ENCODE results near the gene ADRA2C. TPM values are rescaled to one million over a fixed set of nuclear protein-coding genes. Genes with fewer than 3 reads are reported as not detected.
A peak's percentile ranks its signal among the peaks of the same experiment; 100 is the strongest.

ADRA2C gene
- total and polyA plus RNA-seq, 4 donors: 9.6 to 72.2 (median 42.7) TPM

DNA sequence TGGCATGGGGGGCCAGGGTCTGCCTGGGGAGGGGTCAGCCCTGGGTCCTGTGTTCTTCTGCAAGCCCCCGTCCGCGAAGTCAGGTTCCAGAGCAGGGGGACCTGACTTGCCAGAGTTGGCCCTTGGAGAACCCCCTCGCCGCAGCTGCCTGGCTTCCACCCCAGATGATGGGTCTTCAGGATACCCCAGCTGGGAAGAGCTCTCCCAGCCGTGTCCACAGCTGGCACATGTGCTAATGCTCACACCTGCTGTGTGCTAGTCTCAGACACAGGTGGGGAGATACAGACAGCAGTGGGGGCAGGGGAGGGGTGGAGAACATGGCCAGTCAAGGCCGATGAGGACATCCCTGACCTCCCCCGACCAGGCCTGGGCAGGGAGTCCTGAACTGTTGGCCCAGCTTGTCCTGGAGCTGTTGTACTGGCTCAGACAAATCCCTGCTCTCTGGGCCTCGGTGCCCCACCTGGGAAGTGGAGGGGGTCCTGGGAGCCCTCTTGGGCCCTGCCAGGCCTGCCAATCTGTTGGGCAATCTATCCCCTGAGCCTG is 3.5 kb downstream of the ADRA2C start:
- ATAC-seq (ENCODE audit: low FRiP score) (no peak), DNase-seq (no peak)
- no peaks in the 10 kb centered on the region for H3K9me3 ChIP-seq (ENCODE audit: control insufficient read depth, low read length)
- intact Hi-C loops (cut with DNase I): loop anchor here (5.0 to 10.0 kb wide), 4 partner anchors 62 to 175 kb away; no protein-coding TSS in a partner anchor
- no peak overlapping the region for H3K27ac ChIP-seq (ENCODE audit: low read depth in 1 of 2, low read length in 2 of 2)
- H3K36me3 ChIP-seq (ENCODE audit: control insufficient read depth in 1 of 2, insufficient read depth in 2 of 2, low read length in 1 of 2): no peaks in the 10 kb centered on the region
- no peaks in the 10 kb centered on the region for H3K27me3 ChIP-seq (ENCODE audit: control insufficient read depth in 1 of 2, insufficient read depth in 2 of 2, low read length in 1 of 2)
- H3K4me1 ChIP-seq (ENCODE audit: control insufficient read depth in 1 of 2, insufficient read depth in 2 of 2, low read length in 2 of 2): no peaks in the 10 kb centered on the region
- WGBS, 2 donors: 82 to 88% methylated on average over 9 of the region's 9 CpGs
- H3K4me3 ChIP-seq (ENCODE audit: low read length in 2 of 2): no peak overlapping the region

DNA sequence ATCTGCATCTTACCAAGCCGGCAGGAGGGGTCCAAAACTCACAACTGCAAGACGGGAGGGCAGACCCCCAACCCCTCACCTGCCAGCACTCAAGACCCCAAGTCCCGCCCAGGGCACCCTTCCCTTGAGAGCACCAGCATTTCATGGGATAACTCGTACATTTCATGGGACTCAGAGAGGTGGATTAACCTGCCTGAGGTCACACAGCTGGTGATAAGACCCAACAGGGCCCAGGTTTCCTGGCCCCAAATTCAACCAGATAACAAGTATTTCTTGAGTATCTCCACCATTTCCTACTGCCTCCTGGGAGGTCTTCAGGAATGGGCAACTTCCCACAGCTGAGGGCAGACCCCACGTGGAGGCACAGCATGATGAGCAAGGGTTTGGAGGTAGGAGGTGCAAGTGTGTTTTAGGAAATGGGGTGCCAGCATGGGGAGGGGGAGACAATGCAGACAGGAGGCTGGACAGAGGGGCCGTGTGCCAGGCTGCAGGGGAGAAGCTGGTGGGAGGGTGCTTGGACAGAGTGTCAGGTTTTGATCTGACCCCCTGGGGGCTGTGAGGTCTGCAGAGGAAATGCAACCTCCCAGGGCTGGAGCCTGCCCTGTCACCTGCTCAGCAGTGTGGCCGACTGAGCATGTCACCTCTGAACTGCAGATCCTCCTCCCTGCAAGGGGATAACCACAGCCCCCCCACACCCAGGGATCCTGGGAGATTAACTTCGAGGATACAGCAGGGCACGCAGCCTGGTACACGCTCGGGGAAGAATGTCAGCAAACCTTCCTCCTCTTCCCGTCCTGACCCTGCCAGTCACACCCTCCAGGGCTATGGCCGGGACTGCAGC is 4.4 kb downstream of the ADRA2C start:
- Histone ChIP-seq H3K36me3 (ENCODE audit: control insufficient read depth in 1 of 2, insufficient read depth in 2 of 2, low read length in 1 of 2) (no peaks in the 10 kb centered on the region), H3K4me3 (ENCODE audit: low read length in 2 of 2) (no peak overlapping the region), H3K27me3 (ENCODE audit: control insufficient read depth in 1 of 2, insufficient read depth in 2 of 2, low read length in 1 of 2) (no peaks in the 10 kb centered on the region), H3K4me1 (ENCODE audit: control insufficient read depth in 1 of 2, insufficient read depth in 2 of 2, low read length in 2 of 2) (no peaks in the 10 kb centered on the region), H3K27ac (ENCODE audit: low read depth in 1 of 2, low read length in 2 of 2) (no peak overlapping the region), H3K9me3 (ENCODE audit: control insufficient read depth, low read length) (no peaks in the 10 kb centered on the region)
- no peak for ATAC-seq (ENCODE audit: low FRiP score)
- no peak for DNase-seq
- intact Hi-C loops (cut with DNase I): loop anchor here in 1 of 2 donors (10.0 kb wide), 1 partner anchor 174 kb away; no protein-coding TSS in a partner anchor
- WGBS, 2 donors: 82 to 88% methylated on average over 13 of the region's 13 CpGs

DNA sequence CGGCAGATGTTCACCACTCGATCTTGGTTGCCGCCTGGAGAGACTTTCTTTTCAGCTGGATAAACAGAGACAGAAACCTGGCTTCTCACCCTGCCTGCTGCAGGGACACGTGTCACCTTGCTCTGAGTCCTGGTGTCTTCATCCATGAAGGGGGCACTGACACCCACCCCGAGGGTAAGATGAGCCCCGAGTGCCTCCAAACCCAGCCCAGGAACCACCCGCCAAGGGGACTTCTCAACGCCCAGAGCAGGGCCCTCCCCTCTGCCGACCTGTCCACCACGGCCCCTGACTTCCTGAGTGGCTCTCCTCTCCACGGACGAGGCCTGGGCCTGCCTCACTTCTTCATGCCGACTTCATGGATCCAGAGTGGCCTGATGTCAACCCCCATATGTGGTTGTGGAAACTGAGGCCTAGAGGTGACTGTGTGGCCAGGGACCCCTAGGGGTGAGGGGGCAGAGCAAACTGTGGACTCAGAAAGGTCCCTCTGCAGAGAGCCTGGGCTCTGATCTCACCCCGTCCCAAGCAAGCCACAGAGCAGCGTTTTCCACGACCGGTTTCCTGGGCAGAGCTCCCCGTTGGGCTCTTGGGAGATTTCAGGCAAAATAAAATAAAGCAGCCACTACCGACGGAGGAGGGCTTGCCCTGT is 5.1 kb downstream of the ADRA2C start:
- Histone ChIP-seq H3K36me3 (ENCODE audit: control insufficient read depth in 1 of 2, insufficient read depth in 2 of 2, low read length in 1 of 2) (no peaks in the 10 kb centered on the region), H3K4me3 (ENCODE audit: low read length in 2 of 2) (no peak overlapping the region), H3K9me3 (ENCODE audit: control insufficient read depth, low read length) (no peaks in the 10 kb centered on the region), H3K4me1 (ENCODE audit: control insufficient read depth in 1 of 2, insufficient read depth in 2 of 2, low read length in 2 of 2) (no peaks in the 10 kb centered on the region), H3K27ac (ENCODE audit: low read depth in 1 of 2, low read length in 2 of 2) (peak overlapping the region in 1 of 2 donors; percentile 34), H3K27me3 (ENCODE audit: control insufficient read depth in 1 of 2, insufficient read depth in 2 of 2, low read length in 1 of 2) (no peaks in the 10 kb centered on the region)
- DNase-seq (no peak), ATAC-seq (ENCODE audit: low FRiP score) (no peak)
- intact Hi-C loops (cut with DNase I): loop anchor here in 1 of 2 donors (10.0 kb wide), 1 partner anchor 174 kb away; no protein-coding TSS in a partner anchor
- WGBS, 2 donors: 41 to 42% methylated on average over 20 of the region's 20 CpGs

DNA sequence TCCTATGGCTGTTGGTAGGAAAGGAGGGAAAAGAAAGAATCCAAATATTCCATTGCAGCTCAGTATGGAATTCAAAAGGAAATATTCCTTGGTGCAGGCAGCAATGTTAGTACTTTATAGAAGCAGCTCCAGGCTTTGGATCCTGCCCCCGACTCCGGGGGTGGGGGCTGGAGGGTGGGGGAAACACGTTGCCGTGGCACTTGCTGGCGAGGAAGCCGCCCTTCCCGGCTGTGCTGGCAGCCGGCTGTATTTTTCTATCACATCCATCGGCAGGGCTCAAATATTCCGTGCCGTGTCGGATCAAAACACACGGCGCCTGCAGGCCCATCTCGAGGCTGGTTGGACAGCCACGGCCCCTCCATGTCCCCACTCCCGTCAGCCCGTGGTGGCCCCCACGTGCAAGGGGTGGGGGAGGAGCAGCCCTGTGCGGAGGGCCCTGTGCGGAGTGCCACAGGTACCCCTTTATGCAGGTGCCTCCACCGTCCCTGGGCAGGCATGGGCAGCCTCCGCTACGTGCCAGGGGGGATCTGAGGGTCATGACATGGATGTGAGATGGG is 5.8 kb downstream of the ADRA2C start:
- intact Hi-C loops (cut with DNase I): loop anchor here in 1 of 2 donors (10.0 kb wide), 1 partner anchor 173 kb away; no protein-coding TSS in a partner anchor
- Histone ChIP-seq H3K4me1 (ENCODE audit: control insufficient read depth in 1 of 2, insufficient read depth in 2 of 2, low read length in 2 of 2) (no peaks in the 10 kb centered on the region), H3K9me3 (ENCODE audit: control insufficient read depth, low read length) (no peaks in the 10 kb centered on the region), H3K27me3 (ENCODE audit: control insufficient read depth in 1 of 2, insufficient read depth in 2 of 2, low read length in 1 of 2) (no peaks in the 10 kb centered on the region), H3K27ac (ENCODE audit: low read depth in 1 of 2, low read length in 2 of 2) (peak overlapping the region in 1 of 2 donors; percentile 20), H3K36me3 (ENCODE audit: control insufficient read depth in 1 of 2, insufficient read depth in 2 of 2, low read length in 1 of 2) (no peaks in the 10 kb centered on the region), H3K4me3 (ENCODE audit: low read length in 2 of 2) (no peak overlapping the region)
- ATAC-seq (ENCODE audit: low FRiP score): peak; percentile 47
- 15 to 17% methylated on average over 24 of the region's 24 CpGs for WGBS, 2 donors
- DNase-seq: no peak

DNA sequence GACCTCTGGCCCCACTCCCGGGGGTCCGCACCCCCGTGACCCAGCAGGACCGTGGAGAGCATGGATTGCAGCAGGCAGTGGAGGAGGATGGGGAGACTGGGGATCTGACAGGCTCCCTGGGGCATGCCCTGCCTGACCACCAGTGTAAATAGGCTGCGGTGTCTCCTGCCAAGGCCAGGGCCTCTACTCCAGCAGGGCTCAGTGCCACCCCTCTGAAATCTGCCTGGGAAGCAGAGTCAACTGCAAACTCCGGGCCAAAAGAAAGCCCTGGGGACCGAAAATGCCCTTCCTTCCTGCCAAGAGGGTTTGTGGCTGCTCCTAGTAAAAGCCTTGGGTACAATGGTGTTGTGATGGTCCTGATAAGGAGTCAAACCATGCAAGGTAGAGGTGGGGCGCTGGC is 6.4 kb downstream of the ADRA2C start:
- intact Hi-C loops (cut with DNase I): loop anchor here in 1 of 2 donors (10.0 kb wide), 1 partner anchor 172 kb away; no protein-coding TSS in a partner anchor
- Histone ChIP-seq H3K4me1 (ENCODE audit: control insufficient read depth in 1 of 2, insufficient read depth in 2 of 2, low read length in 2 of 2) (no peaks in the 10 kb centered on the region), H3K27me3 (ENCODE audit: control insufficient read depth in 1 of 2, insufficient read depth in 2 of 2, low read length in 1 of 2) (no peaks in the 10 kb centered on the region), H3K27ac (ENCODE audit: low read depth in 1 of 2, low read length in 2 of 2) (peak overlapping the region in 1 of 2 donors; percentile 4), H3K4me3 (ENCODE audit: low read length in 2 of 2) (no peak overlapping the region), H3K9me3 (ENCODE audit: control insufficient read depth, low read length) (no peaks in the 10 kb centered on the region), H3K36me3 (ENCODE audit: control insufficient read depth in 1 of 2, insufficient read depth in 2 of 2, low read length in 1 of 2) (no peaks in the 10 kb centered on the region)
- DNase-seq (peak; percentile 82 to 83), ATAC-seq (ENCODE audit: low FRiP score) (peak; percentile 51)
- 18 to 26% methylated on average over 8 of the region's 8 CpGs for WGBS, 2 donors

DNA sequence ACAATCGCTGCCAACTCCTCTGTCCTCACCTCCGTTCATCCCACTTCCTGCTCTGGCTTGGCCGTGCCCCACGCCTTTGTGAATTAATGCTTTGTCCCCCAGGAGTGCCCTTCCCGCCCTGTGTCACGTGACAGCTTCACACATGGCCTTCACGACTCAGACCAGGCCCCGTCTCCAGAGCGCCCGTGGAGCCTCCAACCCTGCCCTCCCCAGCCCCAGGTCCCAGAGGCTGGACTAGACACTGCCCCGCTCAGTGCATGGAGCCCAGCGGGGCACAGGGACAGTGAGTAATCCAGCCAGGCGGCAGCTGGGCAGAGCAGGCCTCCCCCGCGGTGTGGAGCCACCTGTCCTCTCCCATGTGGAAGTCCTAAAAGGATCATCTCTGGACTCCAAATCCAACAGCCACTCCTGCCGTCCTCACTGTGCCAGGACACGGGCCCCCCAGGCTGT is 7.4 kb downstream of the ADRA2C start:
- Histone ChIP-seq H3K4me1 (ENCODE audit: control insufficient read depth in 1 of 2, insufficient read depth in 2 of 2, low read length in 2 of 2) (no peaks in the 10 kb centered on the region), H3K9me3 (ENCODE audit: control insufficient read depth, low read length) (no peaks in the 10 kb centered on the region), H3K27ac (ENCODE audit: low read depth in 1 of 2, low read length in 2 of 2) (no peak overlapping the region), H3K36me3 (ENCODE audit: control insufficient read depth in 1 of 2, insufficient read depth in 2 of 2, low read length in 1 of 2) (no peaks in the 10 kb centered on the region), H3K4me3 (ENCODE audit: low read length in 2 of 2) (no peak overlapping the region), H3K27me3 (ENCODE audit: control insufficient read depth in 1 of 2, insufficient read depth in 2 of 2, low read length in 1 of 2) (no peaks in the 10 kb centered on the region)
- intact Hi-C loops (cut with DNase I): loop anchor here in 1 of 2 donors (10.0 kb wide), 1 partner anchor 171 kb away; no protein-coding TSS in a partner anchor
- 84 to 85% methylated on average over 17 of the region's 17 CpGs for WGBS, 2 donors
- DNase-seq (no peak), ATAC-seq (ENCODE audit: low FRiP score) (no peak)

DNA sequence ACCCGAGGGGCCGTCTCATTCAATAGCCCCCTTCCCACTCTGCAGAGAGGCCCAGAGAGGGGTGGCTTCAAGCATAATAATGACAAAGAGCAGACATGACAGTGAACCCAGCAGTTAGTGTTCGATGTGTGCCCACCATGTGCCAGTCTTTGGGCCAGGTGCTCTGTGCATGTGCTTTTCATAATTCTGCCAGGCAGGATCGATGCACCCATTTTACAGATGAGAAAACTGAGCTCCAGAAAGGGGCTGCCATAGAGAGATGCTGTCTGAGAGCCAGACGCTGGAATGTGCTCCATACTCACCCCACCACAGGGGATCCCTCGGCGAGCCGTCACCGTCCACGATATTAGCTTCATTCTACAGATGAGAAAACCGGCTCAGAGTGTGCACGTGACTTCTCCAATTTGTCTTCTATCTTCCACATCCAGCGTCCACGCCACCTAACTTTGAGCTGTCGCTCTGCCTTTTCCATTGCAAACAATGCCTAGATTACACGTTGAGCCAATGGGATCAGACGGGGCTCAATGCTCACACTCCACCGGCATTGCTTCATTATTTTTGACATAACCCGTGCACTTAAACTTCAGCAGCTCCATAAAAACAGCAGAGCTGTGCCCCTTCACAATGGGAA is 8.2 kb downstream of the ADRA2C start:
- ATAC-seq (ENCODE audit: low FRiP score) (no peak), DNase-seq (no peak)
- Histone ChIP-seq H3K36me3 (ENCODE audit: control insufficient read depth in 1 of 2, insufficient read depth in 2 of 2, low read length in 1 of 2) (no peaks in the 10 kb centered on the region), H3K27me3 (ENCODE audit: control insufficient read depth in 1 of 2, insufficient read depth in 2 of 2, low read length in 1 of 2) (no peaks in the 10 kb centered on the region), H3K27ac (ENCODE audit: low read depth in 1 of 2, low read length in 2 of 2) (no peak overlapping the region), H3K4me3 (ENCODE audit: low read length in 2 of 2) (no peak overlapping the region), H3K9me3 (ENCODE audit: control insufficient read depth, low read length) (no peaks in the 10 kb centered on the region), H3K4me1 (ENCODE audit: control insufficient read depth in 1 of 2, insufficient read depth in 2 of 2, low read length in 2 of 2) (no peaks in the 10 kb centered on the region)
- 83% methylated on average over 19 of the region's 19 CpGs for WGBS, 2 donors
- intact Hi-C loops (cut with DNase I): loop anchor here in 1 of 2 donors (10.0 kb wide), 1 partner anchor 170 kb away; no protein-coding TSS in a partner anchor

DNA sequence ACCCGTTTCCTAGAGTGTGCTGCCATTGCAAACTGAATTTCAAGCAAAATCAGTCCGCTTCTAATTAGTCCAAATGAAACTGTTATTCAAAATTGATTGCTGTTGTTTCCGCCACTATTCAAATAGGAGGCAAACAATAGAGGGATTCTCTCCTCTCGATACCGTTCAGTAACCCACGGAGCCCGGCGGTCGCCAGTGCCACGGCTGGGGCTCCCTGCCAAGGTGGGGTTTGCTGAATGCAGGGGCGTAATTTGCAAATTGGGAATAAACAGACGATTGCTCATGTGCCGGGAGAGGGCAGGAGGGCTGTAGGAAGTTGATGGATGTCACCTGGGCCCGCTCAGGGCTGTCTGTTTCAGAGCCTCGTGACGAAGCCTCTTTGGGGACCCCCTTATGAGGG is 8.8 kb downstream of the ADRA2C start:
- WGBS, 2 donors: 78 to 80% methylated on average over 16 of the region's 16 CpGs
- Histone ChIP-seq H3K27me3 (ENCODE audit: control insufficient read depth in 1 of 2, insufficient read depth in 2 of 2, low read length in 1 of 2) (no peaks in the 10 kb centered on the region), H3K27ac (ENCODE audit: low read depth in 1 of 2, low read length in 2 of 2) (no peak overlapping the region), H3K36me3 (ENCODE audit: control insufficient read depth in 1 of 2, insufficient read depth in 2 of 2, low read length in 1 of 2) (no peaks in the 10 kb centered on the region), H3K4me3 (ENCODE audit: low read length in 2 of 2) (no peak overlapping the region), H3K9me3 (ENCODE audit: control insufficient read depth, low read length) (no peaks in the 10 kb centered on the region), H3K4me1 (ENCODE audit: control insufficient read depth in 1 of 2, insufficient read depth in 2 of 2, low read length in 2 of 2) (no peaks in the 10 kb centered on the region)
- ATAC-seq (ENCODE audit: low FRiP score): no peak
- intact Hi-C loops (cut with DNase I): loop anchor here in 1 of 2 donors (10.0 kb wide), 1 partner anchor 170 kb away; no protein-coding TSS in a partner anchor
- DNase-seq: no peak
